GM12872 (cell line): ENCODE measurements around the gene MS4A4A.

ENCODE experiments used
- CTCF ChIP-seq: IDR thresholded peaks from 3 replicates; pipeline ENCODE4 v1.5.1; 2011; ENCODE audit warnings: low read depth, mild to moderate bottlenecking, low read length, moderate library complexity; ENCODE audit not compliant: insufficient read depth

MS4A4A gene

GRCh38 chr11:60307507-60308195, 27.2 kb downstream of the MS4A4A start:
- no peak for TF ChIP-seq CTCF

GRCh38 chr11:60310407-60310998, 30.0 kb downstream of the MS4A4A start:
- TF ChIP-seq CTCF, result no peak

- no peak for TF ChIP-seq CTCF
Measured at GRCh38 chr11:60314635-60315321, 34.3 kb downstream of the MS4A4A start.

GRCh38 chr11:60315871-60316270, 35.4 kb downstream of the MS4A4A start:
- TF ChIP-seq CTCF, result no peak

- no peak for TF ChIP-seq CTCF
Measured at GRCh38 chr11:60316317-60316716, 35.9 kb downstream of the MS4A4A start.

- 0 out of 3 replicates have a peak, but pooled peaks have one; percentile 2 for TF ChIP-seq CTCF
Measured at GRCh38 chr11:60318726-60319125, 38.3 kb downstream of the MS4A4A start.

- TF ChIP-seq CTCF, result no peak
Measured at GRCh38 chr11:60321051-60321450, 40.6 kb downstream of the MS4A4A start.
